CD4-positive, alpha-beta T cell (primary cell): ENCODE results near the gene ZNF367. TPM values are rescaled to one million over a fixed set of nuclear protein-coding genes. Genes with fewer than 3 reads are reported as not detected.
A peak's percentile ranks its signal among the peaks of the same experiment; 100 is the strongest.

Experiments
- ATAC-seq: fragments of 200-7000 bp; cut with Tn5 transposase; one replicate; pipeline ENCODE4 v1.10.0; 2022; ENCODE audit warnings: mild to moderate bottlenecking; ENCODE audit not compliant: poor library complexity
- CTCF ChIA-PET: fragments of 350-600 bp; sonication (Branson Sonifier 250); formaldehyde crosslinking; loops from one replicate; lab custom pipeline; 2021; ENCODE audit warnings: antibody characterized with exemption, inconsistent platforms; lab: Charles Lee
- POLR2A ChIA-PET: fragments of 350-600 bp; sonication (Branson Sonifier 250); formaldehyde crosslinking; loops from one replicate; lab custom pipeline; 2021; ENCODE audit warnings: antibody characterized with exemption, inconsistent platforms; lab: Charles Lee
- DNase-seq, 14 experiments: peaks; one replicate each; pipeline ENCODE4 v3.0.0-alpha.2; 2013 to 2020; ENCODE audit warnings: mixed read lengths in 2 of 14
- H3K27ac ChIP-seq, 2 donors: one replicate each; pipeline versions ENCODE4 v1.5.1 to v1.7.0; 2013; ENCODE audit warnings: low read length in 2 of 2, low read depth in 1 of 2, mild to moderate bottlenecking in 1 of 2
- H3K27me3 ChIP-seq, 2 experiments: 1 replicate in 1 of 2; 2 replicates in 1 of 2; pipeline versions ENCODE4 v1.6.1 to v1.7.0; 2013; ENCODE audit warnings: low read length in 2 of 2, control low read depth in 1 of 2, mild to moderate bottlenecking in 1 of 2, moderate library complexity in 1 of 2; ENCODE audit not compliant: insufficient read depth in 2 of 2, control insufficient read depth in 1 of 2
- H3K36me3 ChIP-seq: one replicate; pipeline ENCODE4 v1.6.1; 2013; ENCODE audit warnings: low read length, control low read depth; ENCODE audit not compliant: insufficient read depth
- H3K4me1 ChIP-seq: one replicate; pipeline ENCODE4 v1.6.1; 2013; ENCODE audit warnings: low read length, control low read depth; ENCODE audit not compliant: insufficient read depth
- H3K4me3 ChIP-seq: one replicate; pipeline ENCODE4 v1.5.1; 2013; ENCODE audit warnings: mild to moderate bottlenecking, low read length, moderate library complexity
- H3K9me3 ChIP-seq, 2 experiments: 1 replicate in 1 of 2; 2 replicates in 1 of 2; pipeline versions ENCODE4 v1.6.1 to v1.7.0; 2013; ENCODE audit warnings: low read length in 2 of 2, mild to moderate bottlenecking in 2 of 2, control low read depth in 1 of 2, moderate library complexity in 1 of 2; ENCODE audit not compliant: control insufficient read depth in 1 of 2, insufficient read depth in 1 of 2
- H3K27ac Mint-ChIP-seq: one replicate; pipeline ENCODE4 v1.8.0; 2020; ENCODE audit warnings: mixed read lengths
- H3K27me3 Mint-ChIP-seq: one replicate; pipeline ENCODE4 v1.8.0; 2021; ENCODE audit warnings: mixed read lengths
- H3K36me3 Mint-ChIP-seq: one replicate; pipeline ENCODE4 v1.8.0; 2021; ENCODE audit warnings: low read depth, mixed read lengths
- H3K4me1 Mint-ChIP-seq: one replicate; pipeline ENCODE4 v1.8.0; 2021; ENCODE audit warnings: low read depth, mixed read lengths
- H3K4me3 Mint-ChIP-seq: one replicate; pipeline ENCODE4 v1.8.0; 2020; ENCODE audit warnings: mild to moderate bottlenecking, mixed read lengths
- H3K9me3 Mint-ChIP-seq: one replicate; pipeline ENCODE4 v1.8.0; 2020; ENCODE audit warnings: mixed read lengths
- intact Hi-C, 2 experiments: fragments of 100-400 bp; cut with DNase I in 1 of 2; cut with micrococcal nuclease in 1 of 2; formaldehyde crosslinking; loops; one replicate each; pipeline versions ENCODE4 v1.15.1 to v1.9.0; 2023 to 2025; cut with DNase I, micrococcal nuclease
- total RNA-seq, 174 experiments: library from RNA in 2 of 174; stranded (reverse) in 2 of 174; gene quantifications; one replicate each; pipeline ENCODE4 v1.2.3 and lab custom pipeline; 2021 to 2026
- TF ChIP-seq, protein P1 (sequence below): fragments of 200-600 bp; IDR thresholded peaks from one replicate; pipeline ENCODE4 v1.8.0; 2022; ENCODE audit warnings: antibody characterized with exemption, mild to moderate bottlenecking

Gene ZNF367
- total RNA-seq, 2 experiments from 2014 or later = 6.5 to 6.7 TPM

DNA sequence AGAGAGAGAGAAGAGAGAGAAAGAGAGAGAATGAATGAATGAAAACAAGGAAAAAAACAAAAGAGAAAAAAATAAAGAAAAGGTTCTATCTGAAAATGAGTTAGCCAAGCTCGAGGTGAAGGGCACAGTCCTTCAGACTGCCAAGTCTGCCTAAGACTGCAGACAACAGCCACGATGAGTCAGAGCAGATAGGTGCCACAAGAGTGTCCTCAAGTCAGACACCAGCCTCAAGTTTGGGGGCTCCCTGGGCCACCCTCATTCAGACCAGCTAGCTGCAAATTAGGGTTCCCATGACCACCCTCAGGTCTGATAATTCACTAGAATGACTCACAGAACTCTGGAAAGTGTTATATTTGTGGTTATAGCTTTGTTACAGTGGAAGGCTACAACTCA, 17.9 kb upstream of the ZNF367 start:
- Mint-ChIP-seq H3K4me1 (no peaks in the 10 kb centered on the region), H3K9me3 (no peaks in the 10 kb centered on the region), H3K27ac (no peak overlapping the region), H3K36me3 (no peaks in the 10 kb centered on the region), H3K4me3 (no peak overlapping the region), H3K27me3 (no peaks in the 10 kb centered on the region)
- Histone ChIP-seq H3K27me3 (no peaks in the 10 kb centered on the region), H3K4me1 (no peaks in the 10 kb centered on the region), H3K27ac (no peak overlapping the region), H3K36me3 (no peaks in the 10 kb centered on the region), H3K4me3 (no peak overlapping the region), H3K9me3 (no peaks in the 10 kb centered on the region)
- POLR2A ChIA-PET = no interaction called here
- TF ChIP-seq, protein P1, sequence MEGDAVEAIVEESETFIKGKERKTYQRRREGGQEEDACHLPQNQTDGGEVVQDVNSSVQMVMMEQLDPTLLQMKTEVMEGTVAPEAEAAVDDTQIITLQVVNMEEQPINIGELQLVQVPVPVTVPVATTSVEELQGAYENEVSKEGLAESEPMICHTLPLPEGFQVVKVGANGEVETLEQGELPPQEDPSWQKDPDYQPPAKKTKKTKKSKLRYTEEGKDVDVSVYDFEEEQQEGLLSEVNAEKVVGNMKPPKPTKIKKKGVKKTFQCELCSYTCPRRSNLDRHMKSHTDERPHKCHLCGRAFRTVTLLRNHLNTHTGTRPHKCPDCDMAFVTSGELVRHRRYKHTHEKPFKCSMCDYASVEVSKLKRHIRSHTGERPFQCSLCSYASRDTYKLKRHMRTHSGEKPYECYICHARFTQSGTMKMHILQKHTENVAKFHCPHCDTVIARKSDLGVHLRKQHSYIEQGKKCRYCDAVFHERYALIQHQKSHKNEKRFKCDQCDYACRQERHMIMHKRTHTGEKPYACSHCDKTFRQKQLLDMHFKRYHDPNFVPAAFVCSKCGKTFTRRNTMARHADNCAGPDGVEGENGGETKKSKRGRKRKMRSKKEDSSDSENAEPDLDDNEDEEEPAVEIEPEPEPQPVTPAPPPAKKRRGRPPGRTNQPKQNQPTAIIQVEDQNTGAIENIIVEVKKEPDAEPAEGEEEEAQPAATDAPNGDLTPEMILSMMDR = no peak
- CTCF ChIA-PET = no interaction called here
- intact Hi-C loops = no loop called here
- peak in 1 of 14 experiments; percentile 28 for DNase-seq
- no peak for ATAC-seq

DNA sequence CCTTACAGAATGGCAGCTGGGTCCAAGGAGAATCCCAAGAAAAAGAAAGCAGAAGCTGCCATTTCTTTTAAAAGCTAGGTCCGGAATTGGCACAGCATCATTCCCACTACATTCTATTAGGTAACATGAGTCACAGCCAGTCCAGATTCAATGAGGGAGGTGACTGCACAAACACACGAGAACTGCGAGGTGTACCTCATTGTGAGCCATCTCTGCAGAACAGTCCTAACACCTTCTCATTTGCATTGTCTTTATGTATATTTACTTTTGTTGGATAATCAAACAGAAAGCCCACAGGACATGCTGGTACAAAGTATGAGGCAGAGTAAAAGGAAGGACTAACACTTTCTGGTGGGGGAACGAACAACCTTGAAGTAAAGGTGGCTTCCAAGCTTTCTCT, 17.2 kb upstream of the ZNF367 start:
- H3K4me3 ChIP-seq = no peak overlapping the region
- Mint-ChIP-seq H3K27me3 (no peaks in the 10 kb centered on the region), H3K4me1 (no peaks in the 10 kb centered on the region), H3K36me3 (no peaks in the 10 kb centered on the region), H3K27ac (no peak overlapping the region), H3K4me3 (no peak overlapping the region), H3K9me3 (no peaks in the 10 kb centered on the region)
- H3K4me1 ChIP-seq = no peaks in the 10 kb centered on the region
- ATAC-seq (no peak), DNase-seq (no peak)
- H3K9me3 ChIP-seq = no peaks in the 10 kb centered on the region
- no peaks in the 10 kb centered on the region for H3K36me3 ChIP-seq
- TF ChIP-seq, protein P1 = no peak
- H3K27ac ChIP-seq = no peak overlapping the region
- no peaks in the 10 kb centered on the region for H3K27me3 ChIP-seq
- CTCF ChIA-PET = no interaction called here
- intact Hi-C loops = no loop called here
- POLR2A ChIA-PET = interaction anchor here (1.1 to 1.3 kb wide), 2 partner anchors 14 to 15 kb away, joined by 3 read pairs; partner anchors contain the start of gene HABP4

DNA sequence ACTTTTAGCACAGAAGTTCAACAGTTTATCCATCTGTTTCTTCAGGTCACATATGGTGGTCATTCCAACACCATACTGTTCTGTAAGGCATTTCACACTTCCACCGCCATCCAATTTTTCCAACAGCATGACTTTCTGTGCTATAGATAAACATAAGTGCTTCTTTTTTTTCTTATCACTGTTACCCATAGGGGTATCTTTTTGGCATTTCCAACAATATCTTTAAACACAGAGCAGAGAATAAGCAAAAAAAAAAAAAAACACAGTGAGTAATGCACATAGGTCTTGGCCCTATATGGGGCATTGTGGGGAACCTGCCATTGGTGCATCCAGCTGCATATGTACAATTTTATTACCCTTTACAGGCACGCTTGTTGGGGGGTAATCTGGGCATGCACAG, 12.2 kb upstream of the ZNF367 start:
- H3K36me3 Mint-ChIP-seq = no peaks in the 10 kb centered on the region
- H3K27me3 Mint-ChIP-seq = no peaks in the 10 kb centered on the region
- DNase-seq = no peak
- ChIA-PET POLR2A (no interaction called here), CTCF (no interaction called here)
- H3K27ac Mint-ChIP-seq = no peak overlapping the region
- no peak overlapping the region for H3K4me3 ChIP-seq
- no peak for ATAC-seq
- H3K27ac ChIP-seq = no peak overlapping the region
- H3K9me3 ChIP-seq = no peaks in the 10 kb centered on the region
- no peak overlapping the region for H3K4me3 Mint-ChIP-seq
- H3K4me1 ChIP-seq = no peaks in the 10 kb centered on the region
- H3K9me3 Mint-ChIP-seq = no peaks in the 10 kb centered on the region
- no peaks in the 10 kb centered on the region for H3K4me1 Mint-ChIP-seq
- no peaks in the 10 kb centered on the region for H3K36me3 ChIP-seq
- TF ChIP-seq, protein P1 = no peak
- intact Hi-C loops = no loop called here
- no peaks in the 10 kb centered on the region for H3K27me3 ChIP-seq
